HepG2 (cell line): Measurements from ENCODE around the gene ANKRD65. TPM values are rescaled to one million over a fixed set of nuclear protein-coding genes. Genes with fewer than 3 reads are reported as not detected.

Source experiments
- EZH2 ChIP-seq: conservative IDR thresholded peaks from 2 replicates; pipeline ENCODE4 v1.6.1; 2012; ENCODE audit warnings: mild to moderate bottlenecking, low read depth, low read length, moderate library complexity
- GLI4 ChIP-seq: sonication (generic); formaldehyde crosslinking; IDR thresholded peaks from 2 replicates; pipeline ENCODE4 v1.5.1; 2020; ENCODE audit warnings: missing genetic modification reagents, mild to moderate bottlenecking, moderate library complexity, borderline replicate concordance
- HDAC1 ChIP-seq: sonication (generic); formaldehyde crosslinking; IDR thresholded peaks from 2 replicates; pipeline ENCODE4 v1.5.1; 2020; ENCODE audit warnings: mild to moderate bottlenecking, missing genetic modification reagents
- HNF1B ChIP-seq: sonication (generic); formaldehyde crosslinking; IDR thresholded peaks from 2 replicates; pipeline ENCODE4 v1.5.1; 2020; ENCODE audit warnings: mild to moderate bottlenecking, moderate library complexity, missing genetic modification reagents
- HNRNPK ChIP-seq: fragments of 200-400 bp; formaldehyde crosslinking; IDR thresholded peaks from 2 replicates; pipeline ENCODE4 v1.6.1; 2018; ENCODE audit warnings: low read length, low read depth, moderate library complexity, mild to moderate bottlenecking; ENCODE audit not compliant: poor library complexity, severe bottlenecking
- MAX ChIP-seq: IDR thresholded peaks from 2 replicates; pipeline ENCODE4 v1.6.1; 2012; ENCODE audit warnings: inconsistent platforms
- POGK ChIP-seq: sonication (generic); formaldehyde crosslinking; conservative IDR thresholded peaks from 2 replicates; pipeline ENCODE4 v1.8.0; 2022; ENCODE audit warnings: mild to moderate bottlenecking, moderate library complexity, missing genetic modification reagents
- RCOR2 ChIP-seq: IDR thresholded peaks from 2 replicates; pipeline ENCODE4 v1.6.1; 2016; ENCODE audit warnings: missing biosample characterization, missing genetic modification reagents
- RELA ChIP-seq: sonication (generic); formaldehyde crosslinking; IDR thresholded peaks from 2 replicates; pipeline ENCODE4 v1.4.0; 2020; ENCODE audit warnings: missing genetic modification reagents
- RORA ChIP-seq: sonication (generic); formaldehyde crosslinking; IDR thresholded peaks from 2 replicates; pipeline ENCODE4 v1.5.0; 2020; ENCODE audit warnings: mild to moderate bottlenecking, missing genetic modification reagents, moderate library complexity
- SALL1 ChIP-seq: sonication (generic); formaldehyde crosslinking; IDR thresholded peaks from 2 replicates; pipeline ENCODE4 v1.8.0; 2022; ENCODE audit warnings: mild to moderate bottlenecking, missing genetic modification reagents
- SETDB1 ChIP-seq: sonication (generic); formaldehyde crosslinking; IDR thresholded peaks from 2 replicates; pipeline ENCODE4 v1.5.1; 2020; ENCODE audit warnings: missing genetic modification reagents, mild to moderate bottlenecking, borderline replicate concordance
- TBL1XR1 ChIP-seq: fragments of 150-350 bp; IDR thresholded peaks from 2 replicates; pipeline ENCODE4 v1.6.1; 2014; ENCODE audit warnings: borderline replicate concordance, low read length; ENCODE audit not compliant: partially characterized antibody
- TEAD2 ChIP-seq: sonication (generic); formaldehyde crosslinking; IDR thresholded peaks from 2 replicates; pipeline ENCODE4 v1.9.0; 2021; ENCODE audit warnings: missing genetic modification reagents
- THAP8 ChIP-seq: sonication (generic); formaldehyde crosslinking; IDR thresholded peaks from 2 replicates; pipeline ENCODE4 v1.5.1; 2020; ENCODE audit warnings: missing genetic modification reagents, mild to moderate bottlenecking, borderline replicate concordance
- ZNF138 ChIP-seq: sonication (generic); formaldehyde crosslinking; IDR thresholded peaks from 2 replicates; pipeline ENCODE4 v1.5.0; 2020; ENCODE audit warnings: mild to moderate bottlenecking, low read depth, missing genetic modification reagents
- ZNF281 ChIP-seq: sonication (generic); formaldehyde crosslinking; IDR thresholded peaks from 2 replicates; pipeline ENCODE4 v1.4.0; 2020; ENCODE audit warnings: missing genetic modification reagents, borderline replicate concordance
- ZNF550 ChIP-seq: sonication (generic); formaldehyde crosslinking; IDR thresholded peaks from 2 replicates; pipeline ENCODE4 v1.4.0; 2020; ENCODE audit warnings: mild to moderate bottlenecking, missing genetic modification reagents, borderline replicate concordance
- ZNF619 ChIP-seq: sonication (generic); formaldehyde crosslinking; IDR thresholded peaks from 2 replicates; pipeline ENCODE4 v1.4.0; 2020; ENCODE audit warnings: mild to moderate bottlenecking, missing genetic modification reagents
- ZNF780A ChIP-seq: sonication (generic); formaldehyde crosslinking; IDR thresholded peaks from 2 replicates; pipeline ENCODE4 v1.8.0; 2022; ENCODE audit warnings: mild to moderate bottlenecking, missing genetic modification reagents, moderate library complexity
- ZNF788 ChIP-seq: sonication (generic); formaldehyde crosslinking; IDR thresholded peaks from 2 replicates; pipeline ENCODE4 v1.5.0; 2020; ENCODE audit warnings: mild to moderate bottlenecking, missing genetic modification reagents, borderline replicate concordance
- polyA plus RNA-seq, 8 experiments: library from polyadenylated mRNA; depleted of rRNA in 3 of 8; stranded (reverse) in 7 of 8; unstranded in 1 of 8; fragments of >200 nt; fragmentation: Illumina TruSeq in 4 of 8; extraction: Trizol in 4 of 8; gene quantifications; 2 replicates each; pipeline versions ENCODE4 v1.2.1 to v1.2.3, GENCODE V29; 2011 to 2016; ENCODE audit warnings: low read depth in 4 of 8, missing spikeins in 1 of 8, mixed read lengths in 1 of 8; ENCODE audit not compliant: insufficient read depth in 1 of 8
- total RNA-seq, 5 experiments: library from RNA; depleted of rRNA; stranded (reverse); fragments of >200 nt; fragmentation: Illumina TruSeq; extraction: Trizol; gene quantifications; 2 replicates each; pipeline ENCODE4 v1.2.3, GENCODE V29; 2016; ENCODE audit warnings: low read depth in 1 of 5

The ANKRD65 gene
- total and polyA plus RNA-seq, 2 of the 13 experiments (the other 11 are each of a cell fraction or from before 2014, with no cell fraction given), result 12.1 to 30.1 TPM

GRCh38 chr1:1430114-1430982 lies 9.3 kb upstream of the ANKRD65 start (continued):
- TF ChIP-seq TEAD2 (CRISPR knock-in tag), result no peak
- peak; percentile 58; the same call in 1 of the 2 replicates for TF ChIP-seq POGK
- no peak for TF ChIP-seq EZH2
- TF ChIP-seq RELA (CRISPR knock-in tag), result peak; percentile 72; the same call in 1 of the 2 replicates
- no peak for TF ChIP-seq TBL1XR1
- TF ChIP-seq ZNF138 (CRISPR knock-in tag), result no peak
- peak; percentile 31 for TF ChIP-seq HNRNPK
- TF ChIP-seq RCOR2 (CRISPR knock-in tag), result peak; percentile 43; the same call in 1 of the 2 replicates
- no peak for TF ChIP-seq SETDB1 (CRISPR knock-in tag)
- peak; percentile 75; the same call in 1 of the 2 replicates for TF ChIP-seq HNF1B (CRISPR knock-in tag)
- TF ChIP-seq ZNF780A, result 0 out of 2 replicates have a peak, but pooled peaks have one; percentile 27
- peak; percentile 53; the same call in 1 of the 2 replicates for TF ChIP-seq ZNF550 (CRISPR knock-in tag)
- no peak for TF ChIP-seq MAX
- no peak for TF ChIP-seq RORA (CRISPR knock-in tag)
- peak; percentile 18; the same call in 1 of the 2 replicates for TF ChIP-seq ZNF619 (CRISPR knock-in tag)
- TF ChIP-seq THAP8 (CRISPR knock-in tag), result peak; percentile 71; the same call in 1 of the 2 replicates
- TF ChIP-seq ZNF281 (CRISPR knock-in tag), result peak; percentile 63
- 0 out of 2 replicates have a peak, but pooled peaks have one; percentile 40 for TF ChIP-seq GLI4 (CRISPR knock-in tag)
- peak; percentile 73 for TF ChIP-seq SALL1 (CRISPR knock-in tag)
- peak; percentile 11; the same call in 1 of the 2 replicates for TF ChIP-seq HDAC1 (CRISPR knock-in tag)
- 0 out of 2 replicates have a peak, but pooled peaks have one; percentile 39 for TF ChIP-seq ZNF788
